Eye (tissue), 1 donor: Measurements from ENCODE around the gene TRAF2.
A peak's percentile ranks its signal among the peaks of the same experiment; 100 is the strongest.

Source experiments
- DNase-seq: peaks from one replicate; pipeline ENCODE4 v3.0.0-alpha.2; 2015

Gene TRAF2

GRCh38 chr9:136941231-136942111 lies 55.2 kb downstream of the TRAF2 start:
- DNase-seq = no peak

GRCh38 chr9:136942112-136942880 lies 56.0 kb downstream of the TRAF2 start:
- no peak for DNase-seq

- no peak for DNase-seq
Measured at GRCh38 chr9:136942881-136943230, 56.5 kb downstream of the TRAF2 start.

- DNase-seq = no peak
Measured at GRCh38 chr9:136943291-136944211, 57.2 kb downstream of the TRAF2 start.

- no peak for DNase-seq
Measured at GRCh38 chr9:136944212-136944518, 57.8 kb downstream of the TRAF2 start.

GRCh38 chr9:136944519-136945332 lies 58.4 kb downstream of the TRAF2 start, which contains the start of the genes C8G and FBXW5:
Gene C8G, plus strand, starts transcription at chr9:136945243. Its CDS starts 78 bp downstream, at chr9:136945321.
Gene FBXW5, minus strand, starts transcription at chr9:136944738. Its CDS starts 655 bp downstream, at chr9:136944083.
- DNase-seq = peak; percentile 98

GRCh38 chr9:136945333-136946227 lies 59.3 kb downstream of the TRAF2 start:
- no peak for DNase-seq

- no peak for DNase-seq
Measured at GRCh38 chr9:136946228-136947027, 60.1 kb downstream of the TRAF2 start.

- DNase-seq = no peak
Measured at GRCh38 chr9:136947028-136947891, 60.9 kb downstream of the TRAF2 start.

GRCh38 chr9:136947955-136948510 lies 61.7 kb downstream of the TRAF2 start:
- DNase-seq = peak; percentile 76

GRCh38 chr9:136949239-136949816 lies 63.0 kb downstream of the TRAF2 start:
- no peak for DNase-seq

- peak; percentile 98 for DNase-seq
Measured at GRCh38 chr9:136949817-136950655, 63.7 kb downstream of the TRAF2 start.

GRCh38 chr9:136950656-136951276 lies 64.5 kb downstream of the TRAF2 start:
- DNase-seq = no peak

- DNase-seq = no peak
Measured at GRCh38 chr9:136951541-136952320, 65.4 kb downstream of the TRAF2 start, which contains the start of gene LCN12. Gene LCN12, plus strand, starts transcription at chr9:136952273. Its CDS starts 55 bp downstream, at chr9:136952328.

GRCh38 chr9:136952321-136952850 lies 66.1 kb downstream of the TRAF2 start:
- DNase-seq = no peak
